ENCODE data around the gene OR52M1. TPM values are rescaled to one million over a fixed set of nuclear protein-coding genes. Genes with fewer than 3 reads are reported as not detected.

Gene OR52M1
- total and polyA plus RNA-seq, 11 donors = not detected

- no peaks in the 10 kb centered on the region for H3K36me3 ChIP-seq
- TF ChIP-seq CTCF (IDR thresholded peaks at IDR 0.05) (no peak), POLR2A (IDR thresholded peaks at IDR 0.05) (no peak)
- DNase-seq = no peak
- no peak overlapping the region for H3K4me3 ChIP-seq
- no peaks in the 10 kb centered on the region for H3K4me1 ChIP-seq
- H3K27ac ChIP-seq = no peak overlapping the region
- intact Hi-C loops (cut with DNase I) = no loop called here
- 85 to 91% (median 88%) methylated on average over 6 of the region's 6 CpGs for WGBS, 4 donors
- no peaks in the 10 kb centered on the region for H3K9me3 ChIP-seq
- no peak for ATAC-seq
- peaks cover 0 to 19% (median 0%) of the 10 kb centered on the region in 9 donors for H3K27me3 ChIP-seq
Observed at GRCh38 chr11:4578624-4579023, 33.6 kb downstream of the OR52M1 start.

DNA sequence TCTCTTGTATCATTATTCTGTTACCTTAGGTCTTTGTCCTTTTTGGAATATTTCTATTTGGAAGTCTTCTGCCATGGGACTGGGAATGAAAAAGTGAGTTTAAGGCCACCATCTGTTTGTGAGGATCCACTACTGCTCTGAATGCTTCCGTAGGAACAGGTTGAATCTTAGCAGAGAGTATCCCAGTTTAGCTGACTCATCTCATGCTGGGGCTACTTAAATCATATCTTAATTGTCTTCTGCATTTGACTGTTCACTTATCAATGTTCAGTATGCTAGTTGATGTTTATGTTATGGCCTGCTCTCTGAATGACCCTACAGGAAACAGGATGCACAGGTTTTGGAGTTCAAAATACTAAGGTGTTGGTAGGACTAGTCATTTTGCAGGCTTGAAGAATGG, 35.1 kb downstream of the OR52M1 start:
- Histone ChIP-seq H3K4me3 (no peak overlapping the region), H3K4me1 (no peaks in the 10 kb centered on the region), H3K36me3 (no peaks in the 10 kb centered on the region), H3K27ac (no peak overlapping the region), H3K9me3 (no peaks in the 10 kb centered on the region), H3K27me3 (peaks cover 0 to 19% (median 0%) of the 10 kb centered on the region in 9 donors)
- intact Hi-C loops (cut with DNase I) = no loop called here
- no peak for DNase-seq
- no peak for ATAC-seq
- WGBS, 4 donors = 73 to 95% (median 88%) methylated on average over 1 of the region's 1 CpG
- TF ChIP-seq POLR2A (IDR thresholded peaks at IDR 0.05) = no peak

DNA sequence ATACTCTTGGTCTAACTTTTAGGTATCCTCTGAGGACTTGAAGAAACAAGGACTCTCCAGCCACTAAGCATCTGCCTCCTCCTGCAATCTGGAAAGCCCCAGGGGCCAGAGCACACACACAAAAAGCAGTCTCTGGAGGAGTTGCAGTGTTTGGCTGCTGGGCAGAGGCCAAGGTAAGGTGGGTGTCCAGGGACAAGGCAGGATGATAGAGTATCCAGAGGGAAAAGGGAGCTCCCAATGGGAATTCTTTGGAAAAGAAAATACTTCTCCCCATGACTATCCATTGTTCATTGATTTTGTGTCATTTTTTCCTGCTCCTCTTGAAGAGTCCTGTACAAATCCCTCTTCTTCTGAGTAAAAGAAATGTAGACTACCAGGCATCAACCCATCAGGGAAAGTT, 36.5 kb downstream of the OR52M1 start, which contains the start of gene OR52I2:
OR52I2 (plus strand) TSS at position 301 of the 400 bp plus-strand sequence.
- Histone ChIP-seq H3K27me3 (peaks cover 0 to 14% (median 0%) of the 10 kb centered on the region in 9 donors), H3K27ac (no peak within 1 kb of the TSS), H3K4me1 (no peaks in the 10 kb centered on the region), H3K4me3 (no peak within 1 kb of the TSS), H3K9me3 (no peaks in the 10 kb centered on the region), H3K36me3 (no peaks in the 10 kb centered on the region)
- TF ChIP-seq POLR2A (IDR thresholded peaks at IDR 0.05) (no peak), CTCF (IDR thresholded peaks at IDR 0.05) (no peak)
- intact Hi-C loops (cut with DNase I) = no loop called here
- DNase-seq = no peak
- ATAC-seq = no peak

DNA sequence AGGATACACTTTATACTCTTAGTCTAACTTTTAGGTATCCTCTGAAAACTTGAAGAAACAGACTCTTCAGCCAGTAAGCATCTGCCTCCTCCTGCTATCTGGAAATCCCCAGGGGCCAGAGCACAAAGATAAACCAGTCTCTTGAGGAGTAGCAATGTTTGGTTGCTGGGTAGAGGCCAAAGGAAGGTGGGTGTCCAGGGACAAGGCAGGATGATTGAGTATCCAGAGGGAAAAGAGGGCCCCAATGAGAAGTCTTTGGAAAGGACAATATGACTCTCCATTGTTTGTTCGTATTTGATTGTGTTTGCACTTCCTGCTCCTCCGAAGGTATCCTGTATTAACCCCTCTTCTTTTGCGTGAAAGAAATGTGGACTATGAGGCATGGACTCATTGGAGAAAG, 44.0 kb downstream of the OR52M1 start:
- WGBS, 4 donors = 47 to 66% (median 54%) methylated on average over 3 of the region's 3 CpGs
- peak in 1 of 4 donors; percentile 56 for ATAC-seq
- H3K27ac ChIP-seq = no peak overlapping the region

More for the DNA sequence above, 44.0 kb downstream of the OR52M1 start:
- no peaks in the 10 kb centered on the region for H3K36me3 ChIP-seq
- H3K9me3 ChIP-seq = no peaks in the 10 kb centered on the region
- TF ChIP-seq POLR2A (IDR thresholded peaks at IDR 0.05) (no peak), CTCF (IDR thresholded peaks at IDR 0.05) (no peak)
- no peaks in the 10 kb centered on the region for H3K4me1 ChIP-seq
- intact Hi-C loops (cut with DNase I) = no loop called here
- DNase-seq = no peak
- no peak overlapping the region for H3K4me3 ChIP-seq
- peaks cover 0 to 17% (median 0%) of the 10 kb centered on the region in 9 donors for H3K27me3 ChIP-seq
